ENCODE data around the gene LIG1.

Gene LIG1

DNA sequence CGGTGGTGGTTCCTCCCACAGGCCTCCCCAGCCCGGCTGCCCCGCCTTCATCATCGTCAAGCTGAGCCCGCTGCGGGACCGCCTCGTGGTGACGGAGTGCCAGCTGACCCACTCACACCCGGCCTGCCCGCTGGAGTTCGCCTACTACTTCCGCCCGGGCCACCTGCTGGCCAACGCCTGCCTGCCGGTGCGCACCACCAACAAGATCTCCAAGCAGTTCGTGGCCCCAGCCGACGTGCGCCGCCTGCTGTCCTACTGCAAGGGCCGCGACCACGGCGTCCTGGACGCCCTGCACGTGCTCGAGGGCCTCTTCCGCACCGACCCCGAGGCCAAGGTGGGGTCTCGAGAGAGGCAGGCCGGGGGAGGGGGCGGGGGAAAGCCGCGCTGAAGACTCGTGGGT, 12.3 kb upstream of the LIG1 start:
- peaks cover 18 to 32% of the 10 kb centered on the region in 2 experiments for H3K36me3 ChIP-seq (ENCODE audit: control insufficient read depth in 2 of 2, insufficient read depth in 1 of 2, low read length in 2 of 2)
- CTCF ChIA-PET, result interaction anchor here (0.7 kb wide), 2 partner anchors 19 to 39 kb away, joined by 3 read pairs; no protein-coding TSS in a partner anchor
- no peak overlapping the region for H3K27ac ChIP-seq (ENCODE audit: extremely low read depth, low read depth, low read length)
- 0 out of 2 replicates have a peak, but pooled peaks have one; percentile 13 for TF ChIP-seq CTCF (tag by site-specific recombination; IDR thresholded peaks at IDR 0.05)
- no peak for TF ChIP-seq ZBTB8A (tag by site-specific recombination; IDR thresholded peaks at IDR 0.05)
- H3K4me1 ChIP-seq (ENCODE audit: control insufficient read depth, insufficient read depth, low read length), result no peaks in the 10 kb centered on the region
- no peaks in the 10 kb centered on the region; the same call in 1 of the 2 replicates for H3K9me3 ChIP-seq (ENCODE audit: control insufficient read depth, insufficient read depth, low read depth, low read length)
- H3K4me3 ChIP-seq (ENCODE audit: low read depth, low read length), result no peak overlapping the region
- POLR2A ChIA-PET, result no interaction called here

GRCh38 chr19:48181505-48181904, 11.4 kb upstream of the LIG1 start:
- Histone ChIP-seq H3K27ac (ENCODE audit: extremely low read depth, low read depth, low read length) (no peak overlapping the region), H3K4me3 (ENCODE audit: low read depth, low read length) (no peak overlapping the region), H3K9me3 (ENCODE audit: control insufficient read depth, insufficient read depth, low read depth, low read length) (no peaks in the 10 kb centered on the region; the same call in 1 of the 2 replicates), H3K4me1 (ENCODE audit: control insufficient read depth, insufficient read depth, low read length) (no peaks in the 10 kb centered on the region), H3K36me3 (ENCODE audit: control insufficient read depth in 2 of 2, insufficient read depth in 1 of 2, low read length in 2 of 2) (peaks cover 18 to 36% of the 10 kb centered on the region in 2 experiments)
- POLR2A ChIA-PET, result no interaction called here
- CTCF ChIA-PET, result interaction anchor here (0.7 kb wide), 1 partner anchor 40 kb away, joined by 3 read pairs; no protein-coding TSS in a partner anchor
- no peak for TF ChIP-seq EGR2 (tag by site-specific recombination; IDR thresholded peaks at IDR 0.05; ENCODE audit: low read depth)
- no peak for TF ChIP-seq ZNF529 (tag by site-specific recombination; IDR thresholded peaks at IDR 0.05; ENCODE audit: insufficient replicate concordance)
- TF ChIP-seq ZNF544 (tag by site-specific recombination; IDR thresholded peaks at IDR 0.05), result no peak
- no peak for TF ChIP-seq ZFP3 (tag by site-specific recombination; IDR thresholded peaks at IDR 0.05; ENCODE audit: low read depth)
- no peak for TF ChIP-seq ZNF146 (tag by site-specific recombination; IDR thresholded peaks at IDR 0.05)
- peak; percentile 80; the same call in 1 of the 2 replicates for TF ChIP-seq TRIM28 (IDR thresholded peaks at IDR 0.05; ENCODE audit: borderline replicate concordance, low read length)
- TF ChIP-seq ZBTB10 (tag by site-specific recombination; IDR thresholded peaks at IDR 0.05), result no peak
- TF ChIP-seq SETDB1 (IDR thresholded peaks at IDR 0.05; ENCODE audit: insufficient read length, low read length), result peak; percentile 89
- TF ChIP-seq, protein P1, sequence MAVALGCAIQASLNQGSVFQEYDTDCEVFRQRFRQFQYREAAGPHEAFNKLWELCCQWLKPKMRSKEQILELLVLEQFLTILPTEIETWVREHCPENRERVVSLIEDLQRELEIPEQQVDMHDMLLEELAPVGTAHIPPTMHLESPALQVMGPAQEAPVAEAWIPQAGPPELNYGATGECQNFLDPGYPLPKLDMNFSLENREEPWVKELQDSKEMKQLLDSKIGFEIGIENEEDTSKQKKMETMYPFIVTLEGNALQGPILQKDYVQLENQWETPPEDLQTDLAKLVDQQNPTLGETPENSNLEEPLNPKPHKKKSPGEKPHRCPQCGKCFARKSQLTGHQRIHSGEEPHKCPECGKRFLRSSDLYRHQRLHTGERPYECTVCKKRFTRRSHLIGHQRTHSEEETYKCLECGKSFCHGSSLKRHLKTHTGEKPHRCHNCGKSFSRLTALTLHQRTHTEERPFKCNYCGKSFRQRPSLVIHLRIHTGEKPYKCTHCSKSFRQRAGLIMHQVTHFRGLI (tag by site-specific recombination; IDR thresholded peaks at IDR 0.05), result no peak
- TF ChIP-seq ZNF23 (tag by site-specific recombination; IDR thresholded peaks at IDR 0.05; ENCODE audit: borderline replicate concordance), result no peak
- no peak for TF ChIP-seq ZNF302 (tag by site-specific recombination; IDR thresholded peaks at IDR 0.05; ENCODE audit: low read depth)
- TF ChIP-seq ZBTB6 (tag by site-specific recombination; IDR thresholded peaks at IDR 0.05), result no peak
- TF ChIP-seq, protein P2, sequence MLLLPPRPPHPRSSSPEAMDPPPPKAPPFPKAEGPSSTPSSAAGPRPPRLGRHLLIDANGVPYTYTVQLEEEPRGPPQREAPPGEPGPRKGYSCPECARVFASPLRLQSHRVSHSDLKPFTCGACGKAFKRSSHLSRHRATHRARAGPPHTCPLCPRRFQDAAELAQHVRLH (tag by site-specific recombination; IDR thresholded peaks at IDR 0.05), result no peak
- no peak for TF ChIP-seq GLI4 (tag by site-specific recombination; IDR thresholded peaks at IDR 0.05)
- TF ChIP-seq, protein P3, sequence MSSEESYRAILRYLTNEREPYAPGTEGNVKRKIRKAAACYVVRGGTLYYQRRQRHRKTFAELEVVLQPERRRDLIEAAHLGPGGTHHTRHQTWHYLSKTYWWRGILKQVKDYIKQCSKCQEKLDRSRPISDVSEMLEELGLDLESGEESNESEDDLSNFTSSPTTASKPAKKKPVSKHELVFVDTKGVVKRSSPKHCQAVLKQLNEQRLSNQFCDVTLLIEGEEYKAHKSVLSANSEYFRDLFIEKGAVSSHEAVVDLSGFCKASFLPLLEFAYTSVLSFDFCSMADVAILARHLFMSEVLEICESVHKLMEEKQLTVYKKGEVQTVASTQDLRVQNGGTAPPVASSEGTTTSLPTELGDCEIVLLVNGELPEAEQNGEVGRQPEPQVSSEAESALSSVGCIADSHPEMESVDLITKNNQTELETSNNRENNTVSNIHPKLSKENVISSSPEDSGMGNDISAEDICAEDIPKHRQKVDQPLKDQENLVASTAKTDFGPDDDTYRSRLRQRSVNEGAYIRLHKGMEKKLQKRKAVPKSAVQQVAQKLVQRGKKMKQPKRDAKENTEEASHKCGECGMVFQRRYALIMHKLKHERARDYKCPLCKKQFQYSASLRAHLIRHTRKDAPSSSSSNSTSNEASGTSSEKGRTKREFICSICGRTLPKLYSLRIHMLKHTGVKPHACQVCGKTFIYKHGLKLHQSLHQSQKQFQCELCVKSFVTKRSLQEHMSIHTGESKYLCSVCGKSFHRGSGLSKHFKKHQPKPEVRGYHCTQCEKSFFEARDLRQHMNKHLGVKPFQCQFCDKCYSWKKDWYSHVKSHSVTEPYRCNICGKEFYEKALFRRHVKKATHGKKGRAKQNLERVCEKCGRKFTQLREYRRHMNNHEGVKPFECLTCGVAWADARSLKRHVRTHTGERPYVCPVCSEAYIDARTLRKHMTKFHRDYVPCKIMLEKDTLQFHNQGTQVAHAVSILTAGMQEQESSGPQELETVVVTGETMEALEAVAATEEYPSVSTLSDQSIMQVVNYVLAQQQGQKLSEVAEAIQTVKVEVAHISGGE (tag by site-specific recombination; conservative IDR thresholded peaks at IDR 0.05; ENCODE audit: low read depth), result no peak
